Trophoblast cell (in vitro differentiated cells and primary cell): ENCODE measurements around the gene LHX2.
"Not testable (repeated sequence)": the region's sequence is repeated elsewhere in the genome, so short reads cannot be mapped to it uniquely, and the experiment has no call there.

Source experiments
- DNase-seq, 2 donors: peaks; one replicate each; pipeline ENCODE4 v3.0.0-alpha.2; 2016
- H2AFZ ChIP-seq: 2 replicates; pipeline ENCODE4 v1.6.1; 2013; ENCODE audit warnings: low read length, moderate library complexity, mild to moderate bottlenecking; ENCODE audit not compliant: insufficient read depth, poor library complexity
- H2AK5ac ChIP-seq: 2 replicates; pipeline ENCODE4 v1.6.1; 2013; ENCODE audit warnings: mild to moderate bottlenecking, low read length
- H2BK120ac ChIP-seq: 2 replicates; pipeline ENCODE4 v1.6.1; 2013; ENCODE audit warnings: low read length, mild to moderate bottlenecking, moderate library complexity; ENCODE audit not compliant: insufficient read depth, poor library complexity
- H2BK12ac ChIP-seq: 2 replicates; pipeline ENCODE4 v1.6.1; 2013; ENCODE audit warnings: mild to moderate bottlenecking, low read length, moderate library complexity
- H2BK5ac ChIP-seq: 2 replicates; pipeline ENCODE4 v1.6.1; 2013; ENCODE audit warnings: low read length, low read depth, moderate library complexity, mild to moderate bottlenecking; ENCODE audit not compliant: poor library complexity
- H3K14ac ChIP-seq: 2 replicates; pipeline ENCODE4 v1.6.1; 2013; ENCODE audit warnings: mild to moderate bottlenecking, low read length
- H3K18ac ChIP-seq: 2 replicates; pipeline ENCODE4 v1.6.1; 2013; ENCODE audit warnings: mild to moderate bottlenecking, low read length
- H3K23ac ChIP-seq: 2 replicates; pipeline ENCODE4 v1.6.1; 2013; ENCODE audit warnings: low read length
- H3K27ac ChIP-seq: 2 replicates; pipeline ENCODE4 v1.5.1; 2013; ENCODE audit warnings: low read depth, mild to moderate bottlenecking, inconsistent platforms, low read length, moderate library complexity
- H3K27me3 ChIP-seq: 2 replicates; pipeline ENCODE4 v1.6.1; 2013; ENCODE audit warnings: inconsistent platforms, mild to moderate bottlenecking, low read length, moderate library complexity; ENCODE audit not compliant: insufficient read depth
- H3K36me3 ChIP-seq, 2 experiments: 1 replicate in 1 of 2; 2 replicates in 1 of 2; pipeline ENCODE4 v1.6.1; 2013; ENCODE audit warnings: low read length in 2 of 2, mild to moderate bottlenecking in 2 of 2, moderate library complexity in 1 of 2; ENCODE audit not compliant: insufficient read depth in 2 of 2, control insufficient read depth in 1 of 2
- H3K4ac ChIP-seq: 2 replicates; pipeline ENCODE4 v1.6.1; 2013; ENCODE audit warnings: low read depth, mild to moderate bottlenecking, low read length, moderate library complexity
- H3K4me1 ChIP-seq, 2 experiments: 1 replicate in 1 of 2; 2 replicates in 1 of 2; pipeline ENCODE4 v1.6.1; 2013; ENCODE audit warnings: low read length in 2 of 2, mild to moderate bottlenecking in 2 of 2, moderate library complexity in 1 of 2; ENCODE audit not compliant: insufficient read depth in 2 of 2, control insufficient read depth in 1 of 2
- H3K4me2 ChIP-seq: 2 replicates; pipeline ENCODE4 v1.6.1; 2013; ENCODE audit warnings: inconsistent platforms, mild to moderate bottlenecking, low read length, moderate library complexity
- H3K4me3 ChIP-seq: 2 replicates; pipeline ENCODE4 v1.5.1; 2013; ENCODE audit warnings: mild to moderate bottlenecking, low read depth, low read length, inconsistent platforms
- H3K79me1 ChIP-seq: one replicate; pipeline ENCODE4 v1.6.1; 2013; ENCODE audit warnings: low read length
- H3K79me2 ChIP-seq: 2 replicates; pipeline ENCODE4 v1.6.1; 2013; ENCODE audit warnings: low read length, mild to moderate bottlenecking; ENCODE audit not compliant: control insufficient read depth, insufficient read depth, poor library complexity
- H3K9ac ChIP-seq: 2 replicates; pipeline ENCODE4 v1.6.1; 2013; ENCODE audit warnings: mild to moderate bottlenecking, low read length
- H3K9me3 ChIP-seq: 2 replicates; pipeline ENCODE4 v1.6.1; 2013; ENCODE audit warnings: low read depth, mild to moderate bottlenecking, control low read depth, inconsistent platforms, low read length; ENCODE audit not compliant: insufficient read depth
- H4K12ac ChIP-seq: 2 replicates; pipeline ENCODE4 v1.6.1; 2013; ENCODE audit warnings: low read depth, mild to moderate bottlenecking, low read length, moderate library complexity
- H4K8ac ChIP-seq: 2 replicates; pipeline ENCODE4 v1.6.1; 2013; ENCODE audit warnings: low read depth, mild to moderate bottlenecking, low read length, moderate library complexity
- H4K91ac ChIP-seq: one replicate; pipeline ENCODE4 v1.6.1; 2013; ENCODE audit warnings: low read depth, mild to moderate bottlenecking, low read length, moderate library complexity
- WGBS: extraction: QIAGEN DNeasy Blood & Tissue Kit; methylation state at CpG from one replicate; pipeline ENCODE4 v1.1.7; 2013; ENCODE audit warnings: missing lambda C conversion rate; ENCODE audit not compliant: insufficient read length, insufficient coverage; ENCODE audit errors: extremely low coverage; 5-methylcytosine and 5-hydroxymethylcytosine counted together

The LHX2 gene

GRCh38 chr9:123984802-123985201, 26.8 kb upstream of the LHX2 start:
- Histone ChIP-seq H3K79me1 (no peaks in the 10 kb centered on the region), H3K4me1 (no peaks in the 10 kb centered on the region), H3K27ac (no peak overlapping the region), H3K79me2 (no peaks in the 10 kb centered on the region), H3K4me3 (no peak overlapping the region), H4K91ac (no peak overlapping the region), H3K18ac (no peak overlapping the region), H3K4me2 (no peak overlapping the region), H4K8ac (no peak overlapping the region), H2BK12ac (no peak overlapping the region), H3K27me3 (no peaks in the 10 kb centered on the region), H2BK5ac (no peak overlapping the region), H4K12ac (no peak overlapping the region), H2AK5ac (no peak overlapping the region), H3K36me3 (no peaks in the 10 kb centered on the region), H3K9me3 (no peaks in the 10 kb centered on the region), H3K23ac (no peak overlapping the region), H3K4ac (no peak overlapping the region), H2AFZ (no peak overlapping the region), H2BK120ac (no peak overlapping the region), H3K14ac (no peak overlapping the region), H3K9ac (no peak overlapping the region)
- WGBS = no CpG with 5 or more reads among the region's 3 CpGs
- DNase-seq = no peak

GRCh38 chr9:123985869-123986268, 25.7 kb upstream of the LHX2 start:
- no peak overlapping the region for H3K4ac ChIP-seq
- no peak overlapping the region for H2BK120ac ChIP-seq

GRCh38 chr9:123990427-123990826, 21.1 kb upstream of the LHX2 start:
- no CpG with 5 or more reads among the region's 5 CpGs for WGBS
- Histone ChIP-seq H3K4me2 (no peak overlapping the region), H3K79me2 (no peaks in the 10 kb centered on the region), H3K4me3 (no peak overlapping the region), H3K27me3 (peaks cover 11% of the 10 kb centered on the region), H3K4me1 (no peaks in the 10 kb centered on the region), H3K9ac (no peak overlapping the region), H2AK5ac (no peak overlapping the region), H2AFZ (no peak overlapping the region), H3K4ac (no peak overlapping the region), H2BK120ac (no peak overlapping the region), H3K23ac (no peak overlapping the region), H2BK5ac (no peak overlapping the region), H3K9me3 (no peaks in the 10 kb centered on the region), H3K79me1 (no peaks in the 10 kb centered on the region), H4K12ac (no peak overlapping the region), H3K18ac (no peak overlapping the region), H3K27ac (no peak overlapping the region), H3K36me3 (no peaks in the 10 kb centered on the region), H4K8ac (no peak overlapping the region), H4K91ac (no peak overlapping the region), H3K14ac (no peak overlapping the region), H2BK12ac (no peak overlapping the region)
- no peak for DNase-seq

More at GRCh38 chr9:123985869-123986268, 25.7 kb upstream of the LHX2 start:
- Histone ChIP-seq H3K23ac (no peak overlapping the region), H3K4me3 (no peak overlapping the region), H3K4me2 (no peak overlapping the region), H4K91ac (no peak overlapping the region), H3K4me1 (no peaks in the 10 kb centered on the region), H2AK5ac (no peak overlapping the region), H3K14ac (no peak overlapping the region), H3K36me3 (no peaks in the 10 kb centered on the region), H2AFZ (no peak overlapping the region), H3K79me2 (no peaks in the 10 kb centered on the region), H2BK5ac (no peak overlapping the region), H4K12ac (no peak overlapping the region), H4K8ac (no peak overlapping the region), H3K18ac (no peak overlapping the region), H3K9ac (no peak overlapping the region), H3K79me1 (no peaks in the 10 kb centered on the region), H3K27me3 (no peaks in the 10 kb centered on the region), H3K9me3 (no peaks in the 10 kb centered on the region), H2BK12ac (no peak overlapping the region), H3K27ac (no peak overlapping the region)
- no CpG with 5 or more reads among the region's 4 CpGs for WGBS
- DNase-seq = no peak

- not testable (repeated sequence) for H4K12ac ChIP-seq, H3K9me3 ChIP-seq, H3K14ac ChIP-seq, H3K9ac ChIP-seq, H3K79me2 ChIP-seq, H2AFZ ChIP-seq, H3K4me2 ChIP-seq, H3K4me1 ChIP-seq, H4K91ac ChIP-seq, H3K36me3 ChIP-seq, H2BK12ac ChIP-seq, DNase-seq, H4K8ac ChIP-seq, H3K23ac ChIP-seq, H2BK120ac ChIP-seq, H2BK5ac ChIP-seq, H2AK5ac ChIP-seq, H3K79me1 ChIP-seq, H3K4ac ChIP-seq, H3K4me3 ChIP-seq, H3K27ac ChIP-seq, H3K18ac ChIP-seq
- no CpG with 5 or more reads among the region's 16 CpGs for WGBS
- H3K27me3 ChIP-seq = peaks cover 30% of the 10 kb centered on the region
These were observed 18.9 kb upstream of the LHX2 start for GRCh38 chr9:123992679-123993078.
